Psoas muscle (tissue), 8 donors: Measurements from ENCODE around the gene PGBD1. TPM values are rescaled to one million over a fixed set of nuclear protein-coding genes. Genes with fewer than 3 reads are reported as not detected.

ENCODE experiments used
- ATAC-seq, 4 donors: fragments of 200-7000 bp; cut with Tn5 transposase; one replicate each; pipeline ENCODE4 v1.9.1; 2020; ENCODE audit warnings: moderate library complexity in 3 of 4, mild to moderate bottlenecking in 2 of 4
- DNase-seq, 2 donors: peaks; one replicate each; pipeline ENCODE4 v3.0.0-alpha.2; 2020
- H3K27ac ChIP-seq: fragments of 200-600 bp; one replicate; pipeline ENCODE4 v1.8.0; 2022
- H3K27me3 ChIP-seq, 3 donors: fragments of 200-600 bp in 1 of 3; one replicate each; pipeline versions ENCODE4 v1.6.1 to v1.8.0; 2013 to 2022; ENCODE audit warnings: low read length in 2 of 3, mild to moderate bottlenecking in 2 of 3, moderate library complexity in 1 of 3; ENCODE audit not compliant: insufficient read depth in 3 of 3
- H3K36me3 ChIP-seq, 2 donors: fragments of 200-600 bp in 1 of 2; one replicate each; pipeline versions ENCODE4 v1.6.1 to v1.8.0; 2013 to 2022; ENCODE audit warnings: low read depth in 1 of 2, mild to moderate bottlenecking in 1 of 2, moderate library complexity in 1 of 2; ENCODE audit not compliant: insufficient read depth in 1 of 2
- H3K4me1 ChIP-seq: fragments of 200-600 bp; one replicate; pipeline ENCODE4 v1.8.0; 2022
- H3K4me3 ChIP-seq: fragments of 200-600 bp; one replicate; pipeline ENCODE4 v1.8.0; 2022; ENCODE audit warnings: mild to moderate bottlenecking
- H3K9me3 ChIP-seq: fragments of 200-600 bp; one replicate; pipeline ENCODE4 v1.8.0; 2022
- WGBS, 3 donors: extraction: QIAGEN DNeasy Blood & Tissue Kit; methylation state at CpG; one replicate each; pipeline versions ENCODE4 v1.1.6 to v1.1.7; 2013; 5-methylcytosine and 5-hydroxymethylcytosine counted together
- intact Hi-C, 2 donors: fragments of 100-400 bp; cut with DNase I; formaldehyde crosslinking; loops; one replicate each; pipeline versions ENCODE4 v1.11.0 to v1.14.2; 2022
- polyA plus RNA-seq, 3 donors: library from polyadenylated mRNA; stranded (reverse); fragments of 200-250 nt; gene quantifications; one replicate each; pipeline ENCODE4 v1.2.3, GENCODE V29; 2013
- total RNA-seq, 4 donors: library from RNA; stranded (reverse); fragmentation: NEBNext Ultra II Directional in 2 of 4; extraction: Animal tissue kit (Norgen Biotek cat#: 25700) in 2 of 4; gene quantifications; one replicate each; pipeline versions ENCODE4 v1.2.1 to v1.2.4, GENCODE V29; 2021 to 2023
- TF ChIP-seq, protein P1 (sequence below): fragments of 200-600 bp; IDR thresholded peaks from one replicate; pipeline ENCODE4 v1.8.0; 2022; ENCODE audit warnings: antibody characterized with exemption
- donor health status: healthy with polysubstance abuse.
- donor health status: DM: no; HTN: no; CAD: no; lungs with moderate emphysema.
- donor health status: Bipolar disorder and iron deficiency.
- donor health status: healthy.
- donor health status: DM: yes; HTN: yes; CAD: no.
- donor health status: DM: no; HTN: no; CAD: no.
- donor health status: DM: no; HTN: no; CAD: no.
- donor health status: DM: yes; HTN: yes; CAD: no.

PGBD1 gene
- total and polyA plus RNA-seq, 7 donors = 0.62 to 2.6 (median 1.2) TPM

DNA sequence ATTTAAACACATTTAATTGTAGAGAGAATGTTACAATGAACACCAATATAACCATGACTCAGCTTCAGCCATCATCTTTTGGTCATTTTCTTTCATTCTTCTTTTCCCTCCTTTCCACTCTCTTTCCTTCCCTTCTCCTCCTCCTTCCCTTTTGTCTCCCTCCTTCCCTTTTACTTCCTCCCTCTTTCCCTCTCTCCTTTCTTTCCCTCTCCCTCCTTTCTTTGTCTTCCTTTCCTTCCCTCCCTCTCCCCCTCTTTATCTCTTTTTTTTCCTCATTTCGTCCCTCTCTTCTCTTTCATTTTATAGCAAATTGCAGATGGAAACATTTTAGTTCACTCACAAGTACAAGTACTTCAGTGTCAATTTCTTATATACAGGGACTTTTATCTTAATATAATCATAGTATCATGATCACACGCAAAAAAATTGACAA, 70.1 kb downstream of the PGBD1 start:
- DNase-seq (no peak), ATAC-seq (no peak)
- no peaks in the 10 kb centered on the region for H3K27me3 ChIP-seq
- TF ChIP-seq, protein P1, sequence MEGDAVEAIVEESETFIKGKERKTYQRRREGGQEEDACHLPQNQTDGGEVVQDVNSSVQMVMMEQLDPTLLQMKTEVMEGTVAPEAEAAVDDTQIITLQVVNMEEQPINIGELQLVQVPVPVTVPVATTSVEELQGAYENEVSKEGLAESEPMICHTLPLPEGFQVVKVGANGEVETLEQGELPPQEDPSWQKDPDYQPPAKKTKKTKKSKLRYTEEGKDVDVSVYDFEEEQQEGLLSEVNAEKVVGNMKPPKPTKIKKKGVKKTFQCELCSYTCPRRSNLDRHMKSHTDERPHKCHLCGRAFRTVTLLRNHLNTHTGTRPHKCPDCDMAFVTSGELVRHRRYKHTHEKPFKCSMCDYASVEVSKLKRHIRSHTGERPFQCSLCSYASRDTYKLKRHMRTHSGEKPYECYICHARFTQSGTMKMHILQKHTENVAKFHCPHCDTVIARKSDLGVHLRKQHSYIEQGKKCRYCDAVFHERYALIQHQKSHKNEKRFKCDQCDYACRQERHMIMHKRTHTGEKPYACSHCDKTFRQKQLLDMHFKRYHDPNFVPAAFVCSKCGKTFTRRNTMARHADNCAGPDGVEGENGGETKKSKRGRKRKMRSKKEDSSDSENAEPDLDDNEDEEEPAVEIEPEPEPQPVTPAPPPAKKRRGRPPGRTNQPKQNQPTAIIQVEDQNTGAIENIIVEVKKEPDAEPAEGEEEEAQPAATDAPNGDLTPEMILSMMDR = no peak
- no peaks in the 10 kb centered on the region for H3K9me3 ChIP-seq
- H3K4me3 ChIP-seq = peak overlapping the region; percentile 81
- peaks cover 40% of the 10 kb centered on the region for H3K4me1 ChIP-seq
- H3K27ac ChIP-seq = peak overlapping the region; percentile 92
- 68 to 70% (median 69%) methylated on average over 2 of the region's 2 CpGs for WGBS, 3 donors
- H3K36me3 ChIP-seq = no peaks in the 10 kb centered on the region
- intact Hi-C loops = loop anchor here in 1 of 2 donors (1.0 to 10.0 kb wide), 3 partner anchors 15 to 457 kb away; partner anchors contain the start of genes ZSCAN31 and ZSCAN9

Other genes with a start within 250 kb of the PGBD1 start
- under 1 TPM in 3 of 4 donors, not detected in 1; 0.14 to 0.48 (median 0.30) TPM for gene ZNF165, start 201.0 kb upstream of the PGBD1 start, total RNA-seq
- gene ZNF165, start 201.0 kb upstream of the PGBD1 start, polyA plus RNA-seq = under 1 TPM; 0.31 to 0.35 (median 0.31) TPM
- 1 to 10 TPM in 3 of 4 donors, under 1 TPM in 1; 0.96 to 3.1 (median 1.7) TPM for gene ZSCAN16, start 157.0 kb upstream of the PGBD1 start, total RNA-seq
- 1 to 10 TPM; 1.7 to 7.1 (median 3.1) TPM for gene ZSCAN16, start 157.0 kb upstream of the PGBD1 start, polyA plus RNA-seq
- gene ZKSCAN8, start 139.7 kb upstream of the PGBD1 start, total RNA-seq = 10 to 100 TPM in 2 of 4 donors, 1 to 10 TPM in 2; 7.7 to 12.5 (median 9.2) TPM
- gene ZKSCAN8, start 139.7 kb upstream of the PGBD1 start, polyA plus RNA-seq = 1 to 10 TPM; 1.6 to 8.2 (median 3.1) TPM
- gene ZSCAN9, start 56.3 kb upstream of the PGBD1 start, total RNA-seq = 1 to 10 TPM; 5.2 to 6.9 (median 6.3) TPM
- gene ZSCAN9, start 56.3 kb upstream of the PGBD1 start, polyA plus RNA-seq = 10 to 100 TPM in 1 of 3 donors, 1 to 10 TPM in 2; 3.9 to 10.4 (median 7.4) TPM
- 1 to 10 TPM; 1.0 to 2.2 (median 1.8) TPM for gene ZKSCAN4, start 29.3 kb upstream of the PGBD1 start, total RNA-seq
- gene ZKSCAN4, start 29.3 kb upstream of the PGBD1 start, polyA plus RNA-seq = 1 to 10 TPM in 2 of 3 donors, under 1 TPM in 1; 0.83 to 2.2 (median 1.2) TPM
- gene NKAPL, start 22.3 kb upstream of the PGBD1 start, total RNA-seq = 1 to 10 TPM; 5.0 to 9.4 (median 6.0) TPM
- gene NKAPL, start 22.3 kb upstream of the PGBD1 start, polyA plus RNA-seq = 10 to 100 TPM in 2 of 3 donors, 1 to 10 TPM in 1; 8.1 to 27.3 (median 17.1) TPM
- gene ZSCAN26, start 14.4 kb upstream of the PGBD1 start, total RNA-seq = 10 to 100 TPM in 2 of 4 donors, 1 to 10 TPM in 2; 6.9 to 12.9 (median 10.1) TPM
- gene ZSCAN26, start 14.4 kb upstream of the PGBD1 start, polyA plus RNA-seq = 1 to 10 TPM; 4.2 to 8.0 (median 6.4) TPM
- 10 to 100 TPM in 1 of 4 donors, 1 to 10 TPM in 3; 4.8 to 10.8 (median 7.7) TPM for gene ZSCAN31, start 54.6 kb downstream of the PGBD1 start, total RNA-seq
- gene ZSCAN31, start 54.6 kb downstream of the PGBD1 start, polyA plus RNA-seq = 1 to 10 TPM; 1.8 to 3.7 (median 2.3) TPM
- gene ZKSCAN3, start 68.4 kb downstream of the PGBD1 start, total RNA-seq = 1 to 10 TPM; 1.5 to 4.6 (median 2.9) TPM
- gene ZKSCAN3, start 68.4 kb downstream of the PGBD1 start, polyA plus RNA-seq = 1 to 10 TPM; 1.3 to 2.9 (median 1.5) TPM
- gene ZSCAN12, start 118.2 kb downstream of the PGBD1 start, total RNA-seq = 1 to 10 TPM in 3 of 4 donors, under 1 TPM in 1; 0.98 to 2.2 (median 1.4) TPM
- 1 to 10 TPM in 1 of 3 donors, under 1 TPM in 2; 0.48 to 1.2 (median 0.49) TPM for gene ZSCAN12, start 118.2 kb downstream of the PGBD1 start, polyA plus RNA-seq
- under 1 TPM in 3 of 4 donors, not detected in 1; 0.37 to 0.75 (median 0.44) TPM for gene ZSCAN23, start 161.9 kb downstream of the PGBD1 start, total RNA-seq
- under 1 TPM; 0.08 to 0.14 (median 0.13) TPM for gene ZSCAN23, start 161.9 kb downstream of the PGBD1 start, polyA plus RNA-seq
- gene GPX6, start 234.2 kb downstream of the PGBD1 start, total RNA-seq = not detected
- gene GPX6, start 234.2 kb downstream of the PGBD1 start, polyA plus RNA-seq = not detected
- not detected for gene GPX5, start 244.3 kb downstream of the PGBD1 start, total RNA-seq
- not detected for gene GPX5, start 244.3 kb downstream of the PGBD1 start, polyA plus RNA-seq